ENCODE data around the gene PSMC2.
"Not testable (repeated sequence)": the region's sequence is repeated elsewhere in the genome, so short reads cannot be mapped to it uniquely, and the experiment has no call there.

PSMC2 gene

DNA sequence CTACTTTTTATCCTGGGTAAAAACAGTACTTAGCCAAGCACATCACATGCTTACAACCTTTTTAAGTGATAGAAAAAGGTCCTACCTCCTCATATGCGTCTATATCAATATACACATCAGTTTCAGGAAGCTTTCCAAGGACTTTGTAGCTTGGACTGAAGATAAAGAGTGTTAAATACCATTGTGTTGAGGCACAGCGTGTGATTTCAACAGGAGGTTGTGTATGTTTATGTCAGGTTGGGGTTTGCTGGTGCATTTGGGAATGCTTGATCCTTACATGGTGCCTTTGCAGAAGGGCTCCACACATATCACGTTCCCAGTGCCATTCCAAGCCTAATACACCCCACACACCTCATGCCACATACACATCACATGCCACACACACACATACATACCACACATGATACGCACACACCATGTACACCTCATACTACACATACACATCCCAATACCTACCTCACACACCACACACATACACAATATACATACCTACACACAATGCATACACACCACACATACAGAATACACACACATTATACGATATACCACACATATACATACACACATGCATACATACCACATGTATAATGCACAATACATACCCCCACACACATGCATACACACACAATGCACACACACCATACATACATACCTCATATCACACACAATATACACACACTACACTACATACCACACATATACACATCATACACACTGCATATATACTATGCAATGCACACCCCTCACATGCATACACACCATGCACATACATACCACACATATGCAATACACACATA is 33.1 kb downstream of the PSMC2 start:
- no peak for DNase-seq

DNA sequence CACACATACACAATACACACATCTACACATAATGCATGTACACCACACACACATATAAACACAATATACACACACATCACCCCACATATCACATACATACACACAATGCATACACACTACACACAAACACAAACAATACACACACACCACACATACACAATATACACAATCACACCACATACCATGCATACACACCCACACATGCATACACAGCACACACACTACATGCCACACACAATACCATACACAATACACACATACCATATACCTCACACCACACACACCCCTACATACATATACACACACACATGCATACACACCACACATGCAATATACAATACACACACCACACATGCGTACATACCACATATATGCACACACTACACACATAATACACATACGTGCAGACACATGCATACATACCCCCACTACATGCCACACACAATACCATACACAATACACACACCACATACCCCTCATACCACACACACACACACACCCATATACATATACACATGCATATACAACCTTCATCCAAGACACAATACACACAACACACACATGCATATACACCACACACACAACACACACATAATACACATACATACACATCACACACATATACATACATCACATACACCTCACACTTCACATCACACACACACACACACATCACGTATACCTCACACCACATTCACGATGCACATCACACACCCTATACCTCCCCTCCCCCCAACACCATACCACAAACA is 34.0 kb downstream of the PSMC2 start:
- DNase-seq: no peak

DNA sequence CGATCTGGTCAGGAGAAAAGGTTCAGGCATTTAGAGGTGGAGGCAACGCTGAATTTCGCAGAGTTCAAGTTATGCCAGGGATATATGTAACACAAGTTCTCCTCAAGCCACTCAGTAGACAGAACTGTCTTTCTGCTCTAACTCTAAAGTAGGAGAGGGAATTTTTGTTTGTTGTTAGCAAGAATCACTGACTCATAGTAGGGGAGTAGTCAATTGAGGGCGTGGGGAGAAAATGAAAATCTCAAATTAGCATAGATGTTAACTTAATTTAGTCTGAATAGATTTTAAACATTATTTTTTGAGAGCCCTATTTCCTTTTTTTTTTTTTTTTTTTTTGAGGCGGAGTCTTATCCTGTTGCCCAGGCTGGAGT is 34.6 kb downstream of the PSMC2 start:
- DNase-seq: no peak

DNA sequence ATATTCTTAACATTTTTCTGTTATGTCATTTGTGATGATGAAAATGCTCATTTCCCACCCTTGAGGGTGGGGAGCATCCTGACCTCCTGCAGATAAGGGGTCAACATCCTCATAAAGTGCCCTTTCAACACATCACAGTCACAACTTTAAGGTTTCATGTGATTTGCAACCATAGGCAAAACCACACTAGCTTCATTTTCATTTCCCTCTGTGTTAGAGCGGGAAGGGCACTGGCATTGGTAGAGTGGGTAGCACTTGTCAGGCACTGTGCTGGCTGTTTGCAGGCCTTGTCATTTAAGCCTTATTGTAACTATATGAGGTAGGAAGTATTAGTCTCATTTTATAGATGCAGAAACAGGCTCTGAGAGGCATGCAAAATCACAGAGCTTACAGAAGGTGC is 39.8 kb downstream of the PSMC2 start:
- no peak for DNase-seq

DNA sequence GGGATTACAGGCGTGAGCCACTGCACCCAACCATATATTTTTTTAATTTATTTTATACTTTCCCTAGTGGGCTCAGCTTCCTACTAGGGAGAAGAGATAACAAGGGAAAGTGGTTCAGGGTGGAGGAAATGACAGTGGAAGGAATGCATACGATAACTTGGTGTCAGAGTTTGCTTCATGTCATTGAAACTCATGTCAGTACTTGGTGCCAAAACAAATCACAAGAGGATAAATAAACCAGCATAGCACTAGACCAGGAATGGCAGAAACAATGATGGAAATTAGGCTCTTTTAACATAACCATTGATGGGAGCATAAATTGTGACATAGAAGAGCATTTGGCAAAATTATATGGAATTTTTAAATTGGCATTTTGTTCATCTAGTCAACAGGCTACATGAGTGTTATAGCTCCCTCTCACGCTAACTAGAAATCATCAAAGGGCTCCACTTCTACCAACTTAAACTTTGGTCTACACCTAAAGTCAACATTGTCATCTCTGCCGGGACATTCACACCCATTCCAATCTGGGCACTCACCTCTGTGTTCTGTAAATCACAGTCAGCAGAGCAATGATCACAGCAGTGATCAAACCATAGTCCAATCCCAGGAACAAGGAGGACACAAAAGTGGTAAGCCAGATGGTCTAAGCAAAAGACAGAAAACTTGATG is 41.2 kb downstream of the PSMC2 start:
- no peak for DNase-seq

DNA sequence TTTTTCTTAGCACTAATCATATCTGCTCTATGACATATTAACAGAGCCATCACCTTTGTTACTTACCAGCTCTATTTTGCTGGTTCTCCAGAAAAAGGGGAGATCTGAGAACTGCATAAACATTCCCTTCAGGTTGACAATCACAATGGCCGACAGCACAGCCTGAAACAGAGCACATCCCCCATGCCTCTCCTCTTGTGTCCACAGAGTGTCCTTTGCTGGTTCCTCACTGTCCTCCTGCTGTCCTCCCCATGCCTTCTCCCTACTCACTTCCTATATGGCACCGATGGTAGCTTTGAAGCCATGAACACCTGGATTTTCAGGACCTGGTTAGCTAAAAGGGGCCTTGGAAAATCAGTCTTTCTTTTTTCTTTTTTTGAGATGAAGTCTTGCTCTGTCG is 41.8 kb downstream of the PSMC2 start:
- DNase-seq: no peak

DNA sequence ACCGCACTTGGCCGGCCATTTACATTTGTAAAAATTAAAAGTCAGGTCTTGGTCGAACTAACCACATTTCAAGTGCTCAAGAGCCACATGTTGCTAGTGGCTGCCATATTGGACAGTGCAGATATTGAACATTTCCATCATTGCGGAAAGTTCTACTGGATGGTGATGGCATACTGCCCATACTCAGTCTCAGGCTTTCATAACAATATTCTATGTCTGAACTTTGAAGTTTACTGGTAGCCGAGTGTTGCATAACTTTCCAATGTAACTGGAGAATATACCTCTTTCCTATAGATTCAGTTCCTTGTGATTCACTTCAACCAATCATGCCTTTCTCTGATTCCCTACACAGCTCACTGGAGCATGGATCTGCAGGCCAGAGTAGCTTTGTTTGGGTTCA is 43.7 kb downstream of the PSMC2 start:
- DNase-seq: no peak

DNA sequence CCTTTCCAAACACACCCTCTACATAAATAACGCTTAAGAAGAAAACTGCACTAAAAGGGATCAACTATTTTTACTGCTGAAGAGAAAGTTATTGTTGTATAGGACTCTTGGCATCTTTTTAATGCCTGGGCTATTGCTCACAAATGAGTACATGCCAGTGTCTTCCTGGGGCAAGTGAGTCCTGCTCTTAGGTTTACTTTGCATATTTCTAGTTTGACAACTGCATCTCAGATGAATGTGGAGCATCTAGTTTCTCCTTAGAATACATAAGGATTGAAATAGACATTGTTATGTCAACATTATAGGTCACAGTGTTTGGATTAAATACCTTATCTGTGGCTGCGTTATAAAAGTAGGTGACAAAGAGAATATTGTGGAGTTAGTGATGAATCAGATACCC is 44.5 kb downstream of the PSMC2 start:
- no peak for DNase-seq

DNA sequence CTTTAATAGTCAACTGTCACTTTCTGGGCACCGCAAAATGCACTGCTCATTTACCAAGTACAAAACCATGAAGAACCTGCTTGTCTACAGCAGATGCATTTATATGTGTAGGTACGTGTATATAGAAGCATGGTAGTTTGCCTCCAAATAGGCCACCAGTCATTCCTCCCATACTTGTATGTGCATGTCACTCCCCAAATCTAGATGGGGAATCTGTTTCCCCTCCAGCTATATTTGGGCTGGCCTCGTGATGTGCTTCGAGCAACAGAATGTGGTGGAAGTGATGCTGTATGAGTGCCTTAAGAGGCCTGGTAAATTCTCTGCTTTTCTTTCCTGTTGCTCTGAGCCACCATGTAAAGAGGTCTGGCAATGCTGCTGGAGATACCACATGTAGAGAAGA is 47.1 kb downstream of the PSMC2 start:
- DNase-seq: no peak

DNA sequence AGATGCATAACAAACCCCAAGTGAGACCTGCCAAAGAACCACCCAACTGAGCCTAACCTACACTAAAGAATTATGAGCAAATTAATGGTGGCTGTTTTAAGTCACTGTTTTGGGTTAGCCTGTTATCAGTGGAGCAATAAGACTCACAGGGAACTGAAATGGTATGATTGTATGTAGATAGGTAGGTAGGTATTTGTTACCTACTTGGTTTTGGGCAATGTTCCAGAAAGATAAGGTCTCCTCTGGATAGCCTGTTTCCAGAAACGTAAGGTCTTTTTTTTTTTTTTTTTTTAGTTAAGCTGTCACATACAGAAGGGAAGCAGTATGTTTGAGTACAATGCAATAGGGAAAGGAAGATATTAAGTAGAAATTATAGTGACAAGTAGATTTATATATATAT is 47.6 kb downstream of the PSMC2 start:
- DNase-seq: no peak

DNA sequence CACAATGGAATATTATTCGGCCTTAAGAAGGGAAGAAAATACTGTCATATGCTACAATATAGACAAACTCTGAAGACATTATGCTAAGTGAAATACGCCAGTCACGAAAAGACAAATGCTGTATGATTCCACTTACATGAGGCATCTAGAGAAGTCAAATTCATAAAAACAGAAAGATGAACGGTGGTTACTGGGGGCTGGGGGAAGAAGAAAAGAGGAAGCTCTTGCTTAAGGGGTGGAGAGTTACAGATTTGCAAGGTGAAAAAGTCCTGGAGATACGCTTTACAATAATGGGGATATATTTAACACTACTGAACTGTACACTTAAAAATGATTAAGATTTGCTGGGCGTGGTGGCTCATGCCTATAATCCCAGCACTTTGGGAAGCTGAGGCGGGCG is 49.0 kb downstream of the PSMC2 start:
- no peak for DNase-seq

DNA sequence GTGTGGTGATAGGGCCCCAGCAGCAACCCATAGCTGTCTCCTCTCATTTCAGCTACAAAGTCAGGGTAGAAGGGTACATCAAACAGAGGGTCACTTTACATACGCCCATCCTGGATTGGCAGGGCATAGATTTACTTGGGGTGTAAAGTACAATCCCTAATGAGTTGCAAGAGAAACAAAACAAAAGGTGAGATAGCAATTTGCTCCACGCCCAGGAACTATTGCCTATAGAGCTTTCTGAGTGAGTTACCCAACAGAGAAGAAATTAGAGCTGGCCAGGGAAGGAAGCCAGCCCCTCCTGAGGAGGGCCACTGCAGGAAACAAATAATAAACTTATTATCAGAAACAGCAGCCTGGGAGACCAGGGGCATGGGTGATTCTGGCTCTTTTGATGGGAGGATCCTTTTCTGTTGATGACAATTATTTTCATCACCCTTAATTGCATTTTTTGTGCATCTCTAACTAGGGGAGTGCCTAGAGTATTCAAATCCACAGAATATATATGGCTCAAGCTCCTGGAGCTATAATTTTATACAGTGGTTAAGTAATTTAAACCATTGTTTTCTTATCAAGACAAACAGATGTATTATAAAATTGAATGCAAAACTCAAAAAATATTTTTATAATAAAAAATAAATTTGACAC is 51.2 kb downstream of the PSMC2 start:
- no peak for DNase-seq

DNA sequence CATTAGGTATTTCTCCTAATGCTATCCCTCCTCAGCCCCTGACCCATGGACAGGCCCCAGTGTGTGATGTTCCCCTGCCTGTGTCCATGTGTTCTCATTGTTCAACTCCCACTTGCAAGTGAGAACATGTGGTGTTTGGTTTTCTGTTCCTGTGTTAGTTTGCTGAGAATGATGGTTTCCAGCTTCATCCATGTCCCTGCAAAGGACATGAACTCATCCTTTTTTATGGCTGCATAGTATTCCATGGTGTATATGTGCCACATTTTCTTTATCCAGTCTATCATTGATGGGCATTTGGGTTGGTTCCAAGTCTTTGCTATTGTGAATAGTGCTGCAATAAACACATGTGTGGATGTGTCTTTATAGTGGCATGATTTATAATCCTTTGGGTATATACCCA is 52.2 kb downstream of the PSMC2 start:
- DNase-seq: not testable (repeated sequence)

DNA sequence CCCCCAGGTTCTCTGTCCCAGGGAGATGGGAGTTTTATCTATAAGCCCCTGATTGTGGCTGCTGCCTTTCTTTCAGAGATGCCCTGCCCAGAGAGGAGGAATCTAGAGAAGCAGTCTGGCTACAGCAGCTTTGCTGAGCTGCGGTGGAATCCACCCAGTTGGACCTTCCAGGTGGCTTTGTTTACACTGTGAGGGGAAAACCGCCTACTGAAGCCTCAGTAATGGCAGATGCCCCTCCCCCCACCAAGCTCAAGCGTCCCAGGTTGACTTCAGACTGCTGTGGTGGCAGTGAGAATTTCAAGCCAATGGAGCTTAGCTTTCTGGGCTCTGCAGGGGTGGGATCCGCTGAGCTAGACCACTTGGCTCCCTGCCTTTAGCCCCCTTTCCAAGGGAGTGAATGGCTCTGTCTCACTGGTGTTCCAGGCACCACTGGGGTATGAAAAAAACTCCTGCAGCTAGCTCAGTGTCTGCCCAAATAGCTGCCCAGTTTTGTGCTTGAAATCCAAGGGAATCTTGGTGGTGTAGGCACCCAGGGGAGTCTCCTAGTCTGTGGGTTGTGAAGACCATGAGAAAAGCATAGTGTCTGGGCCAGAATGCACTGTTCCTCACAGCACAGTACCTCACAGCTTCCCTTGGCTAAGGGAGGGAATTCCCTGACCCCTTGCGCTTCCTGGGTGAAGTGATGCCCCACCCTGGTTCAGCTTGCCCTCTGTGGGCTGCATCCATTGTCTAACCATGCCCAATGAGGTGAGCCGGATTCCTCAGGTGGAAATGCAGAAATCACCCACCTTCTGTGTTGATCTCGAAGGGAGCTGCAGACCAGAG is 58.6 kb downstream of the PSMC2 start:
- not testable (repeated sequence) for DNase-seq

DNA sequence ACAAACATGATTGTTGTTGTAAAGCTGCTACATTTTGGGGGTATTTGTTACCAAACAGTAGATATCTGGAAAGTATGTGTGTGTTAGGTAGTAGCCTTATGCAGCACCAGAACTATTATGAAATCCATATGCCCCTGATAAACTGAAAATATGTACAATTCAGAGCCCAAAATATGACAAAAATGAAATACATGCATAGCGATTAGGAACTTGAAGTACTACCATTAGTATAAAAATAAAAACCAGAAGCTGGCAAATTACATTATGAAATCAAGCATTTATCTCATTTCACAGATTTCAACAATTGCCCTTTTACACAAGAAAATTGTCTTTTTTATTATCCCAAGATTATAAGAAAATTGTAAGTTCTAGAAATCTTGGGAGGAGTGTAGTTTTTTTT is 64.7 kb downstream of the PSMC2 start:
- DNase-seq: no peak

DNA sequence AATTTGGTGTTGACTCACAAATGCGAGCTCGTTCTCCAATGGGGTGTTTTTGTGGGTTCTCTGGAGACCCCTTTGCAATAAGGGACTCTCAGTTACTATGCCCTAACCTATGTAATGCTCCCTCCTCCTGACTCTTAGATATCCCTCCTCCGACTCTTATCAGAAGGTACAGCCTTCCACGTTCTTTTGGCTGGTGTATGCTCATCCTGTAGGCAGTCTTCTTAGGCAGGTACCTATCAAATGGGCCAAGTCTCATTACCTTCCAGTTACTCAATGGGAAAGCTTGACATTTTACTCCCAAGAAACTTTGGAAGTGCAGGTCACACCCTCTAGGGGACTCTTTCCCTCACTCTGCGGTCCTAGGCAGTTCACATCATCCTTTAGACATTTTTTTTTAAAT is 66.0 kb downstream of the PSMC2 start:
- no peak for DNase-seq

DNA sequence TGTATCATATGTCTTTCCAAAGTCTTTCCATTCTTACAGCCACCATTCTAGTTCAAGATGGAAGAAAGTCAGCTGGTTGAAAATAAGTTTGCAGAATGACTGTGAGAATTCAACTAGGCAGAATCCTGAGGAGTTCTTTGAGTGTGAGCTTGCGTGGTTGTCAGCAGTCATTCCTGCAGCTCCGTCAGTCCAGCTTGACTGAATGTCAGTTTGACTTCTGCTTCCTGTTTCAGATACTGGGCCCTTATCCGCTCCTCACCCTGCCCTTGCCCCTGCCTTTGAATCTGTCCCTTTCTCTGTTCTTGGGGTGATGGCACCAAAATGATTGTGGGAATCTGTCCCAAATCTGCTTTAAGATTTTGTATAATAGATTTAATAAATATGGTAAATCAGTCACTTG is 70.8 kb downstream of the PSMC2 start:
- no peak for DNase-seq
